ENCODE data around the gene DNTTIP2. TPM values are rescaled to one million over a fixed set of nuclear protein-coding genes. Genes with fewer than 3 reads are reported as not detected.
A peak's percentile ranks its signal among the peaks of the same experiment; 100 is the strongest.

The DNTTIP2 gene
- total RNA-seq (2021; ENCODE audit: unreplicated experiment) = 66.1 TPM
- polyA plus RNA-seq (2012) = 17.3 and 21.1 TPM in 2 replicates
- Bru-seq, nascent RNA = percentile 96 among the genes with signal in this experiment
- percentile 89 among the genes with signal in this experiment for BruChase-seq, experiment 1, labeled RNA remaining after a 6-hour chase
- BruChase-seq, experiment 2, labeled RNA remaining after a 2-hour chase = percentile 96 among the genes with signal in this experiment
- long read RNA-seq, full-length matches to known transcripts = 91 of 158 reads
- long read RNA-seq, partial matches to known transcripts = 58 of 158 reads
- long read RNA-seq, other reads (novel, unspliced or antisense) = 9 of 158 reads

DNA sequence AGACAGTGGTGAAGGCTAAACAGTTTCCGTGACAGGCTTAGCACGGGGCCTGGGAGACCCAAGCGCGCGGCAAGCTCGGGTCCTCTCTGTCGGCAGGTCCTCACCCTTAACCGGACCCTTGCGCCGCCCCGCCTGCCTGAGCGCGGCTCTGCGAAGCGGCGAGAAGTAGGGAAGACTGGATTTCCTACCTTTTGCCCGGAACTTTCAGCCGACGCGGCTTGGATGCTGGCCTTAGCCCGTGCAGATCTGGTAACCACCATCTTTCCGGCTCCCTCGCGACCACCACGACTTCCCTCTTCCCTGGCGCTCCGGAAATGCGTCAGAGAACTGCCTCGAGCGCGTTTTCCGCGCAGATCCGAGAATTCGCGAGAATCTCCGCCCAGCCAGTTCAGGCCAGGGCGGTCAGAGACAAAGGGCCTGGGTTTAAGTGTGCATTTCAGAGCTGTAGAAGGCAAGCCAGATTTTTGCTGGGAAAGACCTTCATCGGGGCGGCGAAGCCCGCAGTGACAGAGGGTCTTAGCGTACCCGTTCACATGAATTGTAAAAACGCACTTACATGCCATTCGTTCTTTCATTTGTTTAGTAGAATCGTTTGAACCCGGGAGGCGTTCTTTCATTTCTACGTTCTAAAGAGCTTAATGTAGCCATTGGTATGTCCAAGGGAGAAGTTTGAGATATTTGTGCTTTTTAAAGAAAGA is at the start of gene DNTTIP2:
TSS of gene DNTTIP2 (minus strand) at position 318 of the 698 bp plus-strand sequence. CDS start at position 260, 58 bp downstream.
- CTCF ChIA-PET = interaction anchor here (0.9 to 1.4 kb wide), 2 partner anchors 9 to 457 kb away, joined by 3 to 4 read pairs; no protein-coding TSS in a partner anchor
- H3K36me3 ChIP-seq (ENCODE audit: control insufficient read depth in 1 of 2, insufficient read depth in 2 of 2, low read length in 2 of 2) = peaks cover 20 to 29% of the 10 kb centered on the region in 2 experiments
- H3K4me1 ChIP-seq (ENCODE audit: control insufficient read depth in 1 of 2, insufficient read depth in 2 of 2, low read length in 2 of 2) = peaks cover 12 to 17% of the 10 kb centered on the region in 2 experiments
- H4K20me1 ChIP-seq (ENCODE audit: insufficient read depth) = peaks cover 19% of the 10 kb centered on the region; the same call in 1 of the 2 replicates
- H3K27me3 ChIP-seq (ENCODE audit: insufficient read depth, low read length) = no peaks in the 10 kb centered on the region
- ATAC-seq (peak; percentile 92), DNase-seq (ENCODE audit: low read depth, low spot score) (peak; percentile 79)
- peak within 1 kb of the TSS; percentile 94 for H3K9ac ChIP-seq (ENCODE audit: low read length)
- H3K27ac ChIP-seq (ENCODE audit: low read depth, low read length) = peak within 1 kb of the TSS; percentile 78
- peaks cover 50% of the 10 kb centered on the region for H3K79me2 ChIP-seq (ENCODE audit: insufficient read depth, low read length)
- H3K4me3 ChIP-seq (replicated peaks in 1 of 2; ENCODE audit: low read depth in 1 of 2, low read length in 2 of 2) = peak within 1 kb of the TSS; percentile 89 to 94
- no peaks in the 10 kb centered on the region for H3K9me2 ChIP-seq (ENCODE audit: insufficient read depth)
- peak within 1 kb of the TSS; percentile 70 for H2AFZ ChIP-seq (ENCODE audit: low read depth, low read length, poor library complexity, severe bottlenecking)
- POLR2A ChIA-PET = interaction anchor here (1.1 to 1.6 kb wide), 2 partner anchors 9 to 18 kb away, joined by 4 to 7 read pairs; no protein-coding TSS in a partner anchor
- peak within 1 kb of the TSS; percentile 86 for H3K4me2 ChIP-seq (ENCODE audit: low read length)
- BruUV-seq (replicated peaks) = no TSS peak
- RAD21 ChIA-PET (ENCODE audit: low non-redundant PET in 1 of 2, low total read pairs in 2 of 2, uncharacterized antibody in 2 of 2, unreplicated experiment in 2 of 2) = no interaction called here
- intact Hi-C loops (cut with micrococcal nuclease) = loop anchor here (10.0 kb wide), 1 partner anchor 794 kb away; no protein-coding TSS in a partner anchor
- H3K9me3 ChIP-seq (ENCODE audit: control insufficient read depth in 1 of 2, insufficient read depth in 1 of 2, low read depth in 1 of 2, low read length in 2 of 2) = no peaks in the 10 kb centered on the region
- peak; percentile 74 for TF ChIP-seq CBX3 (IDR thresholded peaks at IDR 0.05; ENCODE audit: low read depth)
- TF ChIP-seq EZH2phosphoT487 (IDR thresholded peaks at IDR 0.05; ENCODE audit: borderline replicate concordance) = no peak
- TF ChIP-seq CTCF (IDR thresholded peaks at IDR 0.05 in 2 of 3, conservative IDR thresholded peaks at IDR 0.05 in 1 of 3; ENCODE audit: borderline replicate concordance in 1 of 3, insufficient read depth in 1 of 3, low read depth in 2 of 3, low read length in 2 of 3) = no peak
- peak; percentile 74 for TF ChIP-seq ZFX (IDR thresholded peaks at IDR 0.05)
- peak; percentile 88 for TF ChIP-seq POLR2A (IDR thresholded peaks at IDR 0.05; ENCODE audit: borderline replicate concordance, extremely low read depth, insufficient read depth, insufficient read length)
- TF ChIP-seq, protein P1, sequence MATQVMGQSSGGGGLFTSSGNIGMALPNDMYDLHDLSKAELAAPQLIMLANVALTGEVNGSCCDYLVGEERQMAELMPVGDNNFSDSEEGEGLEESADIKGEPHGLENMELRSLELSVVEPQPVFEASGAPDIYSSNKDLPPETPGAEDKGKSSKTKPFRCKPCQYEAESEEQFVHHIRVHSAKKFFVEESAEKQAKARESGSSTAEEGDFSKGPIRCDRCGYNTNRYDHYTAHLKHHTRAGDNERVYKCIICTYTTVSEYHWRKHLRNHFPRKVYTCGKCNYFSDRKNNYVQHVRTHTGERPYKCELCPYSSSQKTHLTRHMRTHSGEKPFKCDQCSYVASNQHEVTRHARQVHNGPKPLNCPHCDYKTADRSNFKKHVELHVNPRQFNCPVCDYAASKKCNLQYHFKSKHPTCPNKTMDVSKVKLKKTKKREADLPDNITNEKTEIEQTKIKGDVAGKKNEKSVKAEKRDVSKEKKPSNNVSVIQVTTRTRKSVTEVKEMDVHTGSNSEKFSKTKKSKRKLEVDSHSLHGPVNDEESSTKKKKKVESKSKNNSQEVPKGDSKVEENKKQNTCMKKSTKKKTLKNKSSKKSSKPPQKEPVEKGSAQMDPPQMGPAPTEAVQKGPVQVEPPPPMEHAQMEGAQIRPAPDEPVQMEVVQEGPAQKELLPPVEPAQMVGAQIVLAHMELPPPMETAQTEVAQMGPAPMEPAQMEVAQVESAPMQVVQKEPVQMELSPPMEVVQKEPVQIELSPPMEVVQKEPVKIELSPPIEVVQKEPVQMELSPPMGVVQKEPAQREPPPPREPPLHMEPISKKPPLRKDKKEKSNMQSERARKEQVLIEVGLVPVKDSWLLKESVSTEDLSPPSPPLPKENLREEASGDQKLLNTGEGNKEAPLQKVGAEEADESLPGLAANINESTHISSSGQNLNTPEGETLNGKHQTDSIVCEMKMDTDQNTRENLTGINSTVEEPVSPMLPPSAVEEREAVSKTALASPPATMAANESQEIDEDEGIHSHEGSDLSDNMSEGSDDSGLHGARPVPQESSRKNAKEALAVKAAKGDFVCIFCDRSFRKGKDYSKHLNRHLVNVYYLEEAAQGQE (IDR thresholded peaks at IDR 0.05; ENCODE audit: low read depth) = no peak
- TF ChIP-seq SP1 (IDR thresholded peaks at IDR 0.05; ENCODE audit: low read depth) = peak; percentile 58; the same call in 1 of the 2 replicates
- peak; percentile 87 for TF ChIP-seq SIN3A (IDR thresholded peaks at IDR 0.05; ENCODE audit: low read depth)
- no peak for TF ChIP-seq EGR1 (IDR thresholded peaks at IDR 0.05; ENCODE audit: low read depth)
- no peak for TF ChIP-seq FOSL1 (IDR thresholded peaks at IDR 0.05; ENCODE audit: low read depth)
- TF ChIP-seq RAD21 (IDR thresholded peaks at IDR 0.05; ENCODE audit: low read depth) = no peak
- TF ChIP-seq, protein P2, sequence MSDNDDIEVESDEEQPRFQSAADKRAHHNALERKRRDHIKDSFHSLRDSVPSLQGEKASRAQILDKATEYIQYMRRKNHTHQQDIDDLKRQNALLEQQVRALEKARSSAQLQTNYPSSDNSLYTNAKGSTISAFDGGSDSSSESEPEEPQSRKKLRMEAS (IDR thresholded peaks at IDR 0.05) = peak; percentile 94
- peak; percentile 98 for TF ChIP-seq POLR2AphosphoS5 (IDR thresholded peaks at IDR 0.05; ENCODE audit: low read depth, low read length)
- peak; percentile 55 for TF ChIP-seq TCF7L2 (IDR thresholded peaks at IDR 0.05; ENCODE audit: borderline replicate concordance, extremely low read depth, insufficient read depth, insufficient read length)
- peak; percentile 67 for TF ChIP-seq ELF1 (IDR thresholded peaks at IDR 0.05; ENCODE audit: borderline replicate concordance, low read depth)
- TF ChIP-seq, protein P3, sequence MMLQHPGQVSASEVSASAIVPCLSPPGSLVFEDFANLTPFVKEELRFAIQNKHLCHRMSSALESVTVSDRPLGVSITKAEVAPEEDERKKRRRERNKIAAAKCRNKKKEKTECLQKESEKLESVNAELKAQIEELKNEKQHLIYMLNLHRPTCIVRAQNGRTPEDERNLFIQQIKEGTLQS (IDR thresholded peaks at IDR 0.05) = no peak
- TF ChIP-seq ZBTB33 (IDR thresholded peaks at IDR 0.05; ENCODE audit: extremely low read depth, insufficient replicate concordance, low read length) = peak; percentile 98

Data from HCT116 (cell line).